AG04449 (cell line): ENCODE measurements around the gene LINC01488.

Experiments
- CTCF ChIA-PET: fragments of 350-600 bp; formaldehyde crosslinking; extraction: SDS; loops from one replicate; lab custom pipeline; 2021; ENCODE audit warnings: antibody characterized with exemption; lab: Yijun Ruan, JAX
- POLR2A ChIA-PET: fragments of 400-600, 350-600 bp; formaldehyde crosslinking; extraction: SDS; loops from one replicate; lab custom pipeline; 2020; ENCODE audit warnings: antibody characterized with exemption, inconsistent platforms; lab: Yijun Ruan, JAX
- DNase-seq: peaks from one replicate; pipeline ENCODE4 v3.0.0-alpha.2; 2010; ENCODE audit warnings: low read depth, low spot score
- H3K4me3 ChIP-seq: 2 replicates; pipeline ENCODE4 v1.5.1; 2011; ENCODE audit warnings: low read depth, mild to moderate bottlenecking, control low read depth, low read length
- TF ChIP-seq, protein P1 (sequence below): IDR thresholded peaks from one replicate; pipeline ENCODE4 v1.5.1; 2011; ENCODE audit warnings: mild to moderate bottlenecking, moderate library complexity, low read length, control low read depth, inconsistent platforms; ENCODE audit not compliant: insufficient read depth; ENCODE audit errors: missing control alignments

LINC01488 gene

DNA sequence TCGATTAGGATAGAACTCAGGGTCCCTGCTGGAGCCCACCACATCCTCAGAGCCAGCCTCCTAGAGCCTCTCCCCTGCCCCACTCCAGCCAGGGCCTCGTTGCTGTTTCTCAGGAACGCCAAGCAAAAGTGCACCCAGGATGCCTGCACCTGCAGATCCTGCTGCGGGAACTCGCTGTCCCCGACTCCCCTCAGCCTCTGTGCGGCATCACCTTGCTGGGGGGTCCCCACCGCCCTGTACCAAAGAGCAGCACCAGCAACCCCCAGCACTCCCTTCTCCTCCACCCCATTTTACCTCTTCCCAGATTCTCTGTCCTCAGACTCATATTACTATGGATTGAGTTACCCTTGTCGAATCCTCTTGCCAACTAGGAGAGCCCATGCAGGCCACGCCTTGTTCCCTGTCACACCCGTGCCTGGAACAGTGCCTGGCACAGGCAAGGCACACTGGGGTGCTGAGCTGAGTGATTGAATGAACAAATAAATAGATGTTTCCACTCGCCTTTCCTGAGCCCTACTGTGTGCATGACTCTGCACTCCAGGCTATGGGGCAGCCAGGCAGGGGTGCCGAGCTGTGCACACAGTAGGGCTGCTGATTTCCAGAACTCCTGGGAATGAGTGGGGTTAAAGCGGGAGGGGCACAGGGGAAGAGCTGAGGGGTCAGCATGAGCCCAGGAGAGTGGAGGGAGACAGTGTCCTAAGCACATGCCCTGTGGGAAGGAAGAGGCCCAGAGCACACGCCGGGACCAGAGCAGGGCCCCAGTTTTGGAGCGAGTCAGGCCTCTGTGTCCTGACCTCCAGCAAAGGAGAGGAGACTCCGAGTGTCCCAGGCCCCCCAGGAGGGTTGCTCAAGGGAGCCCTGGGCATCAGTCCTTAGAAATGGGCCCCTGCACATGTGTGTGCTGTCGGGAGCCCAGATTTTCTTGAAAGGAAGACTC, 44.3 kb downstream of the LINC01488 start:
- TF ChIP-seq, protein P1, sequence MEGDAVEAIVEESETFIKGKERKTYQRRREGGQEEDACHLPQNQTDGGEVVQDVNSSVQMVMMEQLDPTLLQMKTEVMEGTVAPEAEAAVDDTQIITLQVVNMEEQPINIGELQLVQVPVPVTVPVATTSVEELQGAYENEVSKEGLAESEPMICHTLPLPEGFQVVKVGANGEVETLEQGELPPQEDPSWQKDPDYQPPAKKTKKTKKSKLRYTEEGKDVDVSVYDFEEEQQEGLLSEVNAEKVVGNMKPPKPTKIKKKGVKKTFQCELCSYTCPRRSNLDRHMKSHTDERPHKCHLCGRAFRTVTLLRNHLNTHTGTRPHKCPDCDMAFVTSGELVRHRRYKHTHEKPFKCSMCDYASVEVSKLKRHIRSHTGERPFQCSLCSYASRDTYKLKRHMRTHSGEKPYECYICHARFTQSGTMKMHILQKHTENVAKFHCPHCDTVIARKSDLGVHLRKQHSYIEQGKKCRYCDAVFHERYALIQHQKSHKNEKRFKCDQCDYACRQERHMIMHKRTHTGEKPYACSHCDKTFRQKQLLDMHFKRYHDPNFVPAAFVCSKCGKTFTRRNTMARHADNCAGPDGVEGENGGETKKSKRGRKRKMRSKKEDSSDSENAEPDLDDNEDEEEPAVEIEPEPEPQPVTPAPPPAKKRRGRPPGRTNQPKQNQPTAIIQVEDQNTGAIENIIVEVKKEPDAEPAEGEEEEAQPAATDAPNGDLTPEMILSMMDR: no peak
- ChIA-PET CTCF (no interaction called here), POLR2A (no interaction called here)
- no peak overlapping the region for H3K4me3 ChIP-seq
- no peak for DNase-seq

DNA sequence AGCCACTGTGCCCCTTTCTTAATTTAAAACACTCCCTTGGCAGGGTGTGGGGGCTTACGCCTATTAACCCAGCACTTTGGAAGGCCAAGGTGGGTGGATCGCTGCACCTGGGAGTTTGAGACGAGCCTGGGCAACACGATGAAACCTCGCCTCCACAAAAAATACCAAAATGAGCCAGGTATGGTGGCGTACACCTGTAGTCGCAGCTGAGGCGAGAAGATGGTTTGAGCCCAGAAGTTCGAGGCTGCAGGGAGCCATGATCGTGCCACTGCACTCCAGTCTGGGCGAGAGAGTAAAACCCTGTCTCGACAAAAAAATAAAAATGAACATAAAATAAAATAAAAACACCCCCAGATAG, 45.0 kb downstream of the LINC01488 start:
- H3K4me3 ChIP-seq: no peak overlapping the region
- CTCF ChIA-PET: no interaction called here

DNA sequence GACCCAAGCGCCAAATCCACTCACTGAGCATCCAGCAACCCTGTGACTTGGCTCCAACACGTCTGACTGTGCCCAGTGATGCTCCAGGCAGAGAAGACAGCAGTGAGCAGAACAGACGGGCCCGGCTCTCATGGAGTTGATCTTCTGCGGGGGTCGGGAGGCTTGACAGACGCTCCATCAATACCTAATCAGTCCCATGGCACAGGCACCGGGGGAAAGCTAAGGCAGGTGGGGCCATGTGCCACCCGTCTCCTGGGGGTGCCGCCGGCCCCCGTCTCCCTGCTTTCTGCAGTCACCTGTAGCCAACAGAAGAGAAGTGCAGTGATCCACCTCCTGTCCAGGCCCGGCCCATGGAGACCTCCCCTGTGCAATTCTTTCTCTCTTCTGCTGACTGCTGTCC, 47.5 kb downstream of the LINC01488 start:
- no peak for DNase-seq
- ChIA-PET POLR2A (no interaction called here), CTCF (no interaction called here)
- TF ChIP-seq, protein P1: no peak
- H3K4me3 ChIP-seq: no peak overlapping the region

More for the DNA sequence above, 45.0 kb downstream of the LINC01488 start:
- DNase-seq: no peak
- POLR2A ChIA-PET: no interaction called here
- TF ChIP-seq, protein P1: no peak

DNA sequence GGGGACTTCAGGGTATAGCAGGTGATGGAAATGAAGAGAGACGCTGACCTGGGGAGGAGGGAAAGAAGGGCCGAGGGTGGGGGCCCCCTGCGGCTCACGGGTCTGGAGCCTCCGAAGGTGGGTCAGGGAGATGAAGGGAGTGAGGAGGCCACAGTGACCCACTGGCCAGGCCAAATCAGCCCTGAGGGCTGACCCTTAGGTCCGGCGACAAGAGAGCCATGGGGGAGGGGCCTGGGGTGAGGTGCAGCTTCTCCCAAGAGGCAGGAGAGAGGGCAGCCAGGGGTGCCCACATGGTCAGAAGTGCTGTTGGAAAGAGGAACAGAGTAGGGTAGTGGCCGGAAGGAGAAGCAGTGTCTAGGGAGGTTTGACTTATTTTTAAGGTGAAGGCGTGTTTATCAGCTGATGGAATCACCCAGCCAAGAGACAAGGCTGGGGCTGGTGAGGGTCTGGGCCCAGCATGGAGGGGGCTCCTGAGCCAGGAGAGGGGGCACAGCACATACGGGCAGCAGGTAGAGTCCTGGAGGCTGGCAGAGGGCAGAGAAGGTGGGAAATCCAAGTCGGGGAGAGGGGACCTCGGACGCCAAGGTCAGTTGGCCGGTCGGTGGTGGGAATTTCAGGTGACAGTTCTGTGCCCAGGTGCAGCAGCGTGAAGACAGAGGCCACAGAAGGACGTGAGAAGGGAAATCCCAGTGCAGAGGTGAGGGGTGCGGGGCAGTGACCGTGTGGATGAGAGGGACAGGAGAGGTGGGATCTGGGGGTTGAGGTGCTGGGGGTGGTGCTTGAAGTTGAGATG, 49.0 kb downstream of the LINC01488 start:
- POLR2A ChIA-PET: no interaction called here
- TF ChIP-seq, protein P1: no peak
- H3K4me3 ChIP-seq: no peak overlapping the region
- CTCF ChIA-PET: interaction anchor here (0.7 to 1.0 kb wide), 2 partner anchors 11 to 237 kb away, joined by 3 read pairs; no protein-coding TSS in a partner anchor
- DNase-seq: no peak

DNA sequence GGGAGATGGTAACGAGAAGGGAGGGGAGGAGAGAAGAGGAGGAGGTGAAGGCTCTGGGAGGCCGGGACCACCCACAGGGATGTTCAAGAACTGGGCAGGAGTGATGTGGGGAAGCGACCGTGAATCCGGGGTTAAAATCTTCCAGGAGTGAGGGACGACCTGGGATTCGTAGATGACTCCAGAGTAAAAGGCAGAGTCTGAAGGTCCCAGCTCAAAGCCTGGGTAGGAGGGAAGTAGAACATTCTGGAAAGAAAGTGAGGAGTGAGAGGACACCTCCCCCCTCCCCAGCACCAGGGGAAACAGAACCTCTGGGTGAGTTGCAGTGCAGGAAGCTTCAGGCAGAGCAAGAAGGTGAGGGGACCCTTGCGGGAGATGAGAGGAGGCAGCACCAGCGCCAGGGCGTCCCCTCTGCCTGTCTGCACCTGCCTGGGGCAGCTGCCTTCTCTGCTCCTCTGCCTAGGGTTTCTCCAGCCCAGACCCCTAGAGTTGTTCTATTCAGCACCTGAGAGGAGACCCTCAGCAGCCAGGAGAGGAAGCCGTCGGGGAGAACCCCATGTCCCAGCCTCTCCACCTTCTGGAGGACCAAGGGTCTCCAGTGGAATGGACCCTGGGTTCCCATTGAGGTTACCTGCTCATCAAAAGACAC, 49.7 kb downstream of the LINC01488 start:
- DNase-seq: no peak
- H3K4me3 ChIP-seq: no peak overlapping the region
- ChIA-PET CTCF (interaction anchor here (0.7 kb wide), 1 partner anchor 11 kb away, joined by 3 read pairs; no protein-coding TSS in a partner anchor), POLR2A (no interaction called here)
- TF ChIP-seq, protein P1: no peak

DNA sequence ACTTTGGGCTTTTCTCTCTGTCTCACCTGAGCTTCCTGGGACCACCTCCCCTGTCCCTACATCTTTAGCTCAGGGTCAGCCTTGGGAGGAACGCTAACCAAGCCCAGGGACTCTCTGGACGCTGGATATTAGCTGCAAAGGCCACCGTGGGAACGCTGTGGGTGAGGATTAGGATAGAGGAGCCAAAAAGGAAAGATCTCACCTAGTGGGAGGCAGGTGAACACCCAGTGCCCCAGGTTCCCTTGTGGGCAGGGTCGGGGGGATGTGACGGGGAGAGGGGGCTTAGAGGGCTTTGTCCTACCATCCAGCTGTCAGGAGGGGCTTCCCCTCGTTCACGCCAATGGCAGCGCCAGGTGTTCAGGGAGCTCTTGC, 50.2 kb downstream of the LINC01488 start:
- DNase-seq: no peak
- POLR2A ChIA-PET: no interaction called here
- TF ChIP-seq, protein P1: no peak
- CTCF ChIA-PET: no interaction called here
- H3K4me3 ChIP-seq: no peak overlapping the region
